HFFc6 (cell line): ENCODE results near the gene NRP1. TPM values are rescaled to one million over a fixed set of nuclear protein-coding genes. Genes with fewer than 3 reads are reported as not detected.

ENCODE experiments used
- DNase-seq: peaks from one replicate; pipeline ENCODE4 v3.0.0-alpha.2; 2018
- H3K27ac Mint-ChIP-seq: 2 replicates; pipeline ENCODE4 v1.8.0; 2020; ENCODE audit warnings: mild to moderate bottlenecking, mixed read lengths
- H3K27me3 Mint-ChIP-seq: 2 replicates; pipeline ENCODE4 v1.8.0; 2021; ENCODE audit warnings: mild to moderate bottlenecking, moderate library complexity, mixed read lengths; ENCODE audit not compliant: insufficient read depth
- H3K36me3 Mint-ChIP-seq: 2 replicates; pipeline ENCODE4 v1.8.0; 2021; ENCODE audit warnings: low read depth, mixed read lengths
- H3K4me1 Mint-ChIP-seq: 2 replicates; pipeline ENCODE4 v1.8.0; 2020; ENCODE audit warnings: low read depth, mixed read lengths
- H3K4me3 Mint-ChIP-seq: 2 replicates; pipeline ENCODE4 v1.8.0; 2020; ENCODE audit warnings: mild to moderate bottlenecking, moderate library complexity, mixed read lengths
- H3K9me3 Mint-ChIP-seq: 2 replicates; pipeline ENCODE4 v1.8.0; 2020; ENCODE audit warnings: mild to moderate bottlenecking, mixed read lengths
- CTCF ChIP-seq: fragments of 200-600 bp; sonication (generic); IDR thresholded peaks from 2 replicates; pipeline ENCODE4 v1.5.0; 2021; ENCODE audit warnings: antibody characterized with exemption, mild to moderate bottlenecking
- total RNA-seq, 6 experiments: library from RNA; stranded (reverse); fragmentation: NEBNext Ultra II Directional; extraction: Animal tissue kit (Norgen Biotek cat#: 25700); gene quantifications; 2 replicates in 1 of 6; 3 replicates in 5 of 6; pipeline ENCODE4 v1.2.3, GENCODE V29; 2021

Gene NRP1
- total RNA-seq, 6 experiments from 2014 or later = 136 to 164 (median 147) TPM

- H3K4me3 Mint-ChIP-seq = 0 out of 2 replicates have a peak overlapping the region, but pooled peaks have one; percentile 59
- DNase-seq = no peak
- H3K27me3 Mint-ChIP-seq = peaks cover 1% of the 10 kb centered on the region
- no peak for TF ChIP-seq CTCF
- no peaks in the 10 kb centered on the region for H3K9me3 Mint-ChIP-seq
- peaks cover 95% of the 10 kb centered on the region for H3K4me1 Mint-ChIP-seq
- peaks cover 40% of the 10 kb centered on the region for H3K36me3 Mint-ChIP-seq
- H3K27ac Mint-ChIP-seq = peak overlapping the region; percentile 87
Measured at GRCh38 chr10:33240258-33240657, 94.2 kb downstream of the NRP1 start.

GRCh38 chr10:33239257-33239656 is 95.2 kb downstream of the NRP1 start:
- peak overlapping the region; percentile 87 for H3K27ac Mint-ChIP-seq
- no peak for DNase-seq
- H3K27me3 Mint-ChIP-seq = peaks cover 1% of the 10 kb centered on the region
- H3K4me1 Mint-ChIP-seq = peaks cover 95% of the 10 kb centered on the region
- H3K9me3 Mint-ChIP-seq = no peaks in the 10 kb centered on the region
- H3K4me3 Mint-ChIP-seq = peak overlapping the region; percentile 75
- no peak for TF ChIP-seq CTCF
- peaks cover 40% of the 10 kb centered on the region for H3K36me3 Mint-ChIP-seq

- TF ChIP-seq CTCF = no peak
- DNase-seq = peak; percentile 93
- no peaks in the 10 kb centered on the region for H3K9me3 Mint-ChIP-seq
- H3K27ac Mint-ChIP-seq = peak overlapping the region; percentile 87
- peaks cover 97% of the 10 kb centered on the region for H3K4me1 Mint-ChIP-seq
- H3K36me3 Mint-ChIP-seq = peaks cover 40% of the 10 kb centered on the region
- peaks cover 1% of the 10 kb centered on the region for H3K27me3 Mint-ChIP-seq
- peak overlapping the region; percentile 75 for H3K4me3 Mint-ChIP-seq
Measured at GRCh38 chr10:33238643-33239042, 95.8 kb downstream of the NRP1 start.

- peaks cover 47% of the 10 kb centered on the region for H3K36me3 Mint-ChIP-seq
- H3K4me1 Mint-ChIP-seq = peaks cover 98% of the 10 kb centered on the region
- no peaks in the 10 kb centered on the region for H3K9me3 Mint-ChIP-seq
- H3K4me3 Mint-ChIP-seq = peak overlapping the region; percentile 75
- H3K27me3 Mint-ChIP-seq = peaks cover 1% of the 10 kb centered on the region
- DNase-seq = peak; percentile 95
- H3K27ac Mint-ChIP-seq = peak overlapping the region; percentile 87
- TF ChIP-seq CTCF = no peak
Measured at GRCh38 chr10:33237736-33238624, 96.5 kb downstream of the NRP1 start.

GRCh38 chr10:33236916-33237315 is 97.6 kb downstream of the NRP1 start:
- Mint-ChIP-seq H3K9me3 (no peaks in the 10 kb centered on the region), H3K36me3 (peaks cover 51% of the 10 kb centered on the region), H3K4me1 (peaks cover 96% of the 10 kb centered on the region), H3K4me3 (peak overlapping the region; percentile 75), H3K27ac (peak overlapping the region; percentile 87), H3K27me3 (peaks cover 1% of the 10 kb centered on the region)
- DNase-seq = no peak
- no peak for TF ChIP-seq CTCF
